ENCODE data around the gene ARID3B.
"Not testable (repeated sequence)": the region's sequence is repeated elsewhere in the genome, so short reads cannot be mapped to it uniquely, and the experiment has no call there.

Gene ARID3B

DNA sequence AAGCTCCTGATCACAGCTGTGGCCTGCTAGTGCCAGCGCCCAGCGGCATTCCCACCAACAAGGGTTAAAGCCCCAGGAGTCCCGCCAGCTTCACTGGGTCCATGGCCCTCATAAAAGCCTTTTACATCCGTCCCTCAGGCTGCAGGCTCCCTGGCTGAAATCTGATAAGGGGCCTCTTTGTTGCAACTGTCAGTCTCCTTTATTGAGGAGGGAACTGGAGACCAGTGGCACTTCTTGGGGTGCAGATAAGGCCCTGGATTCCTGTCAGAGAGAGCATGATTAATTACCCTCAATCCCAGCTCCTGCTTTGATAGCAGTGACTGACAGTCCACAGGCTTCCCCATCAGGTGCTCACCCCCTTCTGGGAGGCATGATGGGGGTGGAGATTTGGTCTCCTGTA lies 43.8 kb downstream of the ARID3B start:
- Histone ChIP-seq H3K27ac (ENCODE audit: low read depth in 2 of 2, low read length in 2 of 2) (no peak overlapping the region), H3K4me1 (ENCODE audit: control insufficient read depth in 2 of 2, insufficient read depth in 2 of 2, low read length in 2 of 2) (no peaks in the 10 kb centered on the region), H3K27me3 (ENCODE audit: control insufficient read depth in 2 of 2, insufficient read depth in 2 of 2, low read length in 2 of 2) (no peaks in the 10 kb centered on the region), H3K36me3 (ENCODE audit: control insufficient read depth in 2 of 2, insufficient read depth in 2 of 2, low read length in 2 of 2) (peaks cover 6 to 24% of the 10 kb centered on the region in 2 donors), H3K9me3 (ENCODE audit: control insufficient read depth in 2 of 2, low read length in 2 of 2) (no peaks in the 10 kb centered on the region), H3K9ac (ENCODE audit: low read depth in 1 of 2, low read length in 2 of 2) (no peak overlapping the region), H3K4me3 (ENCODE audit: low read length in 2 of 2) (no peak overlapping the region)

DNA sequence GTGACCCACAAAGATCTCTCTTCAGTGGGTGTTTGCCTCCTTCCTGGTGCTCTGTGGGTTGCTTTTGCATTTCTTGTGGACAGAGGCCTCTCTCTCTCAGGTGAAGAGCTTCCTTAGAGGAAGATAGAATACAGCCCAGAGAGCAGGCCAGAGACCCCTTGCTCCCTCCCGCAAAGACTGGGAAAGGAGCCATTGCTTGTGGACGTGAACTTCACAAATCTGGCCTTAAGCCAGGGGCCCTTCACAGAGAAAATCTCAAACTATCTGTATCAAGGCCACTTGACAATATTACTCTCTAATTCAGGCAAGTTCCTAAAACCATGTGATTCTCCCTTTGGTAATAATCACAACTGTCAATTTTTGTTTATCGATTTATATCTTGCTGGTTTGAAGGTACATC lies 44.2 kb downstream of the ARID3B start:
- H3K4me3 ChIP-seq (ENCODE audit: low read length in 2 of 2): no peak overlapping the region
- no peaks in the 10 kb centered on the region for H3K27me3 ChIP-seq (ENCODE audit: control insufficient read depth in 2 of 2, insufficient read depth in 2 of 2, low read length in 2 of 2)
- H3K27ac ChIP-seq (ENCODE audit: low read depth in 2 of 2, low read length in 2 of 2): no peak overlapping the region
- H3K9ac ChIP-seq (ENCODE audit: low read depth in 1 of 2, low read length in 2 of 2): no peak overlapping the region
- H3K4me1 ChIP-seq (ENCODE audit: control insufficient read depth in 2 of 2, insufficient read depth in 2 of 2, low read length in 2 of 2): no peaks in the 10 kb centered on the region
- H3K9me3 ChIP-seq (ENCODE audit: control insufficient read depth in 2 of 2, low read length in 2 of 2): no peaks in the 10 kb centered on the region
- H3K36me3 ChIP-seq (ENCODE audit: control insufficient read depth in 2 of 2, insufficient read depth in 2 of 2, low read length in 2 of 2): peaks cover 6 to 28% of the 10 kb centered on the region in 2 donors

DNA sequence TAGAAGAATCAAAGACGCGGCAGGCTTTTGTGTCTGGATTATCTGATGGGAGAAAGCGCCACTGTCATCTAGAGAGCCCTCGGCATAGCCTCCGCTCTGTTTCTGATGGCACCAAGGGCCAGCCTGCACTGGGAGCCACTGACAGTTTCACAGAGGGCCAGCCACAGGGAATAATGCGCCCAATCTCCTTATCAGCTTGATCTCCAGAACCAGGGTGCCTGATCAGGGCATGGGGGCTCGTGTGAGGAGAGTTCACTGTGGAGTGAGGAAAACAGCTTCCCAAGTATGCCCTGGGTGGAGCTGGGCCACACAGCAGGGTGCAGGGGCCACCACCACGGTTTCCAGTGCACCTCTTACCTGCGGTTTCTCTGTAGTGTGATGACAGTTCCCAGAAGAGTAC lies 44.8 kb downstream of the ARID3B start:
- H3K9ac ChIP-seq (ENCODE audit: low read depth in 1 of 2, low read length in 2 of 2): no peak overlapping the region
- H3K36me3 ChIP-seq (ENCODE audit: control insufficient read depth in 2 of 2, insufficient read depth in 2 of 2, low read length in 2 of 2): peaks cover 12 to 35% of the 10 kb centered on the region in 2 donors
- no peaks in the 10 kb centered on the region for H3K4me1 ChIP-seq (ENCODE audit: control insufficient read depth in 2 of 2, insufficient read depth in 2 of 2, low read length in 2 of 2)
- no peak overlapping the region for H3K27ac ChIP-seq (ENCODE audit: low read depth in 2 of 2, low read length in 2 of 2)
- no peaks in the 10 kb centered on the region for H3K9me3 ChIP-seq (ENCODE audit: control insufficient read depth in 2 of 2, low read length in 2 of 2)
- no peak overlapping the region for H3K4me3 ChIP-seq (ENCODE audit: low read length in 2 of 2)
- H3K27me3 ChIP-seq (ENCODE audit: control insufficient read depth in 2 of 2, insufficient read depth in 2 of 2, low read length in 2 of 2): no peaks in the 10 kb centered on the region

DNA sequence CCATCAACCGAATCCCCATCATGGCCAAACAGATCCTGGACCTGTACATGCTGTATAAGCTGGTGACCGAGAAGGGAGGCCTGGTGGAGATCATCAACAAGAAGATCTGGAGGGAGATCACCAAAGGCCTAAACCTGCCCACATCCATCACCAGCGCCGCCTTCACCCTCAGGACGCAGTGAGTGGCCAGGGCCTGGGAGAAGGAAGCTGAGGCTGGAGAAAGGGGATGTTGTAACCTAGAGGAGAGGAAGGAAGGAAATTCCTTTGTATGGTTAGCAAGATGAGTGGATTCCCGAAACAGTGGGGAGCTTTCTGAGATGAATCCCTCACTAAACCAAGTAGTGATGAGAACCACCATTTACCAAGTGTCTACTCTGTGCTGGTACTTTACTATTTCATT lies 48.8 kb downstream of the ARID3B start:
- H3K4me1 ChIP-seq (ENCODE audit: control insufficient read depth in 2 of 2, insufficient read depth in 2 of 2, low read length in 2 of 2): no peaks in the 10 kb centered on the region
- no peak overlapping the region for H3K9ac ChIP-seq (ENCODE audit: low read depth in 1 of 2, low read length in 2 of 2)
- no peaks in the 10 kb centered on the region for H3K27me3 ChIP-seq (ENCODE audit: control insufficient read depth in 2 of 2, insufficient read depth in 2 of 2, low read length in 2 of 2)
- H3K9me3 ChIP-seq (ENCODE audit: control insufficient read depth in 2 of 2, low read length in 2 of 2): no peaks in the 10 kb centered on the region
- peaks cover 39 to 59% of the 10 kb centered on the region in 2 donors for H3K36me3 ChIP-seq (ENCODE audit: control insufficient read depth in 2 of 2, insufficient read depth in 2 of 2, low read length in 2 of 2)
- H3K27ac ChIP-seq (ENCODE audit: low read depth in 2 of 2, low read length in 2 of 2): no peak overlapping the region
- no peak overlapping the region for H3K4me3 ChIP-seq (ENCODE audit: low read length in 2 of 2)

DNA sequence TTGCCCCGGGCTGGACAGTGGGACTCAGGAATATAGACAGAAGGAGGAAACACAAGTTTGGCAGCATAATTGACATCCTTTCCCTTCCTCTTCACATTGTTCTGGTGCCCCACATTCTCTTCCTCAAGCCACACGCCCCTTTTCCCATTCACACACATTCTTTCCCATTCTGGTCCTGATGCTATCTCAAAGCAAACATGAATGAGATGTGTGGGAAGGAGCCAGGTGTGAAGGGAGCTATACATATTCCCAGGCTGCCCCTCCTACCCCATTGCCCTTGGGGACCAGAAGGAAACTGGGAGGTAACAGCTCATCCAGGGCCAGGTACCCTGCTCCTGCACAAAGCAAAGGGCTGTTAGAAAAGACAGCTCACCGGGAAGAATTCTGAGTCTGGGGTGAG lies 51.2 kb downstream of the ARID3B start:
- Histone ChIP-seq H3K9ac (ENCODE audit: low read depth in 1 of 2, low read length in 2 of 2) (no peak overlapping the region), H3K27me3 (ENCODE audit: control insufficient read depth in 2 of 2, insufficient read depth in 2 of 2, low read length in 2 of 2) (no peaks in the 10 kb centered on the region), H3K36me3 (ENCODE audit: control insufficient read depth in 2 of 2, insufficient read depth in 2 of 2, low read length in 2 of 2) (peaks cover 33 to 47% of the 10 kb centered on the region in 2 donors), H3K4me1 (ENCODE audit: control insufficient read depth in 2 of 2, insufficient read depth in 2 of 2, low read length in 2 of 2) (no peaks in the 10 kb centered on the region), H3K27ac (ENCODE audit: low read depth in 2 of 2, low read length in 2 of 2) (no peak overlapping the region), H3K4me3 (ENCODE audit: low read length in 2 of 2) (no peak overlapping the region), H3K9me3 (ENCODE audit: control insufficient read depth in 2 of 2, low read length in 2 of 2) (no peaks in the 10 kb centered on the region)

DNA sequence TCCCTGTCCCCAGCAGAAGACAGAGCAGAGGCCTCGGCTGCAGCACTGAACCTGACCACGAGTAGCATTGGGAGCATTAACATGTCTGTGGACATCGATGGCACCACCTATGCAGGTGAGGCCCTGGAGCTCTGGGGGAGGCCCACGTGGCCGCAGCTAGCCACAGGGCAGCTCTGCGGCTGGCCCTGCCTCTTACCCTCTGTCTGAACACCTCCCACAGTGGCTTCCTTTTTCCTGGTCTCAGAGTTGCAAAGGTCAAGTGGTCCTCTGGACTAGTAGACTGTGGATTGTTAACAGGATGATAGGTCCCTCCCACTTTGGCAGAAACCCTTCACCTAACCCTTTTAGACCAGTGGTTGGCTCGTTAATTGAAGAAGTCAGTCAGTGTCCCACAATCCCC lies 52.1 kb downstream of the ARID3B start:
- H3K27ac ChIP-seq (ENCODE audit: low read depth in 2 of 2, low read length in 2 of 2): no peak overlapping the region
- H3K4me3 ChIP-seq (ENCODE audit: low read length in 2 of 2): no peak overlapping the region
- H3K9ac ChIP-seq (ENCODE audit: low read depth in 1 of 2, low read length in 2 of 2): no peak overlapping the region
- peaks cover 4% of the 10 kb centered on the region in 2 donors for H3K4me1 ChIP-seq (ENCODE audit: control insufficient read depth in 2 of 2, insufficient read depth in 2 of 2, low read length in 2 of 2)
- H3K36me3 ChIP-seq (ENCODE audit: control insufficient read depth in 2 of 2, insufficient read depth in 2 of 2, low read length in 2 of 2): peaks cover 33 to 46% of the 10 kb centered on the region in 2 donors
- no peaks in the 10 kb centered on the region for H3K9me3 ChIP-seq (ENCODE audit: control insufficient read depth in 2 of 2, low read length in 2 of 2)
- H3K27me3 ChIP-seq (ENCODE audit: control insufficient read depth in 2 of 2, insufficient read depth in 2 of 2, low read length in 2 of 2): no peaks in the 10 kb centered on the region

DNA sequence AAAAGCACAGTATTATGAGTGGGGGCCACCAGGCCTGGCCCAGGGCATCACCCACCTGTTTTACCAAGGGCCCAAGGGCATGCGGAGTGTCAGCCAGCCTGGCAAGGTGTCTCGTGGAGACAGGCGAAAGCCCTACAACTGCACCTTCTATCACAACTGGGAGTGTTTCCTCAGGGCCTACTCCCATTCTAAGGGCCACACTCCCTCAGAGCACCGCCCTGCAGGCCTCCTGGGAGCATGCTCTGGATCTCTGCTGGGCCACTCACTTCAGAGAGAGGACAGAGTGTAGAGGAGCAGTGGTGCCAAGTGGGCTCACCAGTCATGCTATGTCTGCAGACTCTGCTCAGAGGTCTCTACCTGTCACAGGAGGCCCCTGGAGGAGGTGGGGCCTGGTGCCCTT lies 53.4 kb downstream of the ARID3B start:
- Histone ChIP-seq H3K27me3 (ENCODE audit: control insufficient read depth in 2 of 2, insufficient read depth in 2 of 2, low read length in 2 of 2) (no peaks in the 10 kb centered on the region), H3K4me3 (ENCODE audit: low read length in 2 of 2) (no peak overlapping the region), H3K9ac (ENCODE audit: low read depth in 1 of 2, low read length in 2 of 2) (no peak overlapping the region), H3K27ac (ENCODE audit: low read depth in 2 of 2, low read length in 2 of 2) (no peak overlapping the region), H3K4me1 (ENCODE audit: control insufficient read depth in 2 of 2, insufficient read depth in 2 of 2, low read length in 2 of 2) (peaks cover 11 to 14% of the 10 kb centered on the region in 2 donors), H3K9me3 (ENCODE audit: control insufficient read depth in 2 of 2, low read length in 2 of 2) (no peaks in the 10 kb centered on the region), H3K36me3 (ENCODE audit: control insufficient read depth in 2 of 2, insufficient read depth in 2 of 2, low read length in 2 of 2) (peaks cover 33 to 43% of the 10 kb centered on the region in 2 donors)

DNA sequence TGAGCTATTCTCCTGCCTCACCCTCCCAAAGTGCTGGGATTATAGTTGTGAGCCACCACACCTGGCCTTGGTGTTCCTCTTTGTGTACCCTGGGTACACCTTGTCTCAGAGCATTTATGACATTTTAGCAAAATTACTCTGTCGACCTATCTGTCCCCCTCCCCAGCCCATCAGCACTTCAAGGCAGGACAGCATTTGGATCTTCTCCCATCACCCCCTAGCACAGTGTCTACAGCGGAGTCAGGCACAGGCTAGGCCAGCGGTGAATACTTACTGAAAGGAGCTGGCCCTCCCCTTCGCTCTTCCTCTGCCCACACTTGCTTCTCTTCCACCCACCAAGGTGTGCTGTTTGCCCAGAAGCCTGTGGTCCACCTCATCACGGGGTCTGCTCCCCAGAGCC lies 54.3 kb downstream of the ARID3B start:
- H3K9me3 ChIP-seq (ENCODE audit: control insufficient read depth in 2 of 2, low read length in 2 of 2): no peaks in the 10 kb centered on the region
- peaks cover 16 to 17% of the 10 kb centered on the region in 2 donors for H3K4me1 ChIP-seq (ENCODE audit: control insufficient read depth in 2 of 2, insufficient read depth in 2 of 2, low read length in 2 of 2)
- no peak overlapping the region for H3K9ac ChIP-seq (ENCODE audit: low read depth in 1 of 2, low read length in 2 of 2)
- H3K4me3 ChIP-seq (ENCODE audit: low read length in 2 of 2): no peak overlapping the region
- H3K36me3 ChIP-seq (ENCODE audit: control insufficient read depth in 2 of 2, insufficient read depth in 2 of 2, low read length in 2 of 2): peaks cover 32 to 35% of the 10 kb centered on the region in 2 donors
- no peaks in the 10 kb centered on the region for H3K27me3 ChIP-seq (ENCODE audit: control insufficient read depth in 2 of 2, insufficient read depth in 2 of 2, low read length in 2 of 2)
- H3K27ac ChIP-seq (ENCODE audit: low read depth in 2 of 2, low read length in 2 of 2): no peak overlapping the region

DNA sequence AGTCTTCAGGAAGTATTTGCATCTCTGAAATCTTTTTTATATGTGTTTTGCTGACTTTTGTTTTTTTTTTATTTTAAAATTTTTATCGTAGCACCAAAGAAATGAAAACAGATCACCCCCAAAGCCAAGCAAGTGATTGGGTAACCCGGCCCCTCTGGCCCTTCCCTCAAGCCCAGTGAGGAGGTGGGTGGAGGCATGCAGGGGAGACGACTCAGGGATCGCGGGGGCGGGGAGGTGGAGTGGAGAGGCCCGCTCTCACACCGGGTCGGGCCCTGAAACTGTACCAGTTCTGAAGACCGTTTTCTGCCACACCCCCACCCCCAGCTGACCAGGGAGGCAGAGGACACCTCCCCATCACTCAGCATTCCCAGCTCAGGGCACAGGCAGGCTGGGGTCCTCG lies 55.7 kb downstream of the ARID3B start:
- peaks cover 18 to 24% of the 10 kb centered on the region in 2 donors for H3K36me3 ChIP-seq (ENCODE audit: control insufficient read depth in 2 of 2, insufficient read depth in 2 of 2, low read length in 2 of 2)
- H3K27me3 ChIP-seq (ENCODE audit: control insufficient read depth in 2 of 2, insufficient read depth in 2 of 2, low read length in 2 of 2); H3K9me3 ChIP-seq (ENCODE audit: control insufficient read depth in 2 of 2, low read length in 2 of 2); H3K9ac ChIP-seq (ENCODE audit: low read depth in 1 of 2, low read length in 2 of 2); H3K27ac ChIP-seq (ENCODE audit: low read depth in 2 of 2, low read length in 2 of 2); H3K4me3 ChIP-seq (ENCODE audit: low read length in 2 of 2): not testable (repeated sequence)
- H3K4me1 ChIP-seq (ENCODE audit: control insufficient read depth in 2 of 2, insufficient read depth in 2 of 2, low read length in 2 of 2): peaks cover 16 to 17% of the 10 kb centered on the region in 2 donors

DNA sequence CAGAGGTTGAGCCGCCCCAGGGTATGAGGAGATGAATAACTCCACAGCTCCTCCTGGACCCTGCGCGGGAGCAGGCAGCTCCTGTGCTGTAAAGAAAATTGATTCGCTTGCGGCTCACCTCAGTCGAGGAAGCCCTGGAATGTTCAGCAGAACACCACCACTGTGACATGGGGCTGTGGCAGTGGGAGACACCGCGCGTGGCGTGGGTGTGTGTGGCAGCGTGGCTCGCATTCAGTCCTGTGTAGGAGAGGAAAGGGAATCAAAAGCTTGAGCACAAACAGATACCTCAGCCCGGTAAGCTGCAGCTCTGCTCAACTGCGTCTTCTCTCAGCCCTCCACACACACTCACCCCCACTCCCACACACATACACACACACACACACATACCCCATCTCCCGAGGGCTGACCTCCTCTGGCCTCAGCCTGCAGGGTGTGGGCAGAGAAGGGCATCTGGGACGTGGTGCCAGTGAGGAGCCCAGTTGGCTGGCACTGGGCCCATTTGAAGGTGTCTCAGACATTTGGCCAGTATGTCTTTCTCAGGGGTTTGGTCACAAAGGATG lies 56.2 kb downstream of the ARID3B start:
- H3K27me3 ChIP-seq (ENCODE audit: control insufficient read depth in 2 of 2, insufficient read depth in 2 of 2, low read length in 2 of 2); H3K9me3 ChIP-seq (ENCODE audit: control insufficient read depth in 2 of 2, low read length in 2 of 2); H3K4me3 ChIP-seq (ENCODE audit: low read length in 2 of 2); H3K9ac ChIP-seq (ENCODE audit: low read depth in 1 of 2, low read length in 2 of 2); H3K27ac ChIP-seq (ENCODE audit: low read depth in 2 of 2, low read length in 2 of 2): not testable (repeated sequence)
- Histone ChIP-seq H3K4me1 (ENCODE audit: control insufficient read depth in 2 of 2, insufficient read depth in 2 of 2, low read length in 2 of 2) (peaks cover 16 to 17% of the 10 kb centered on the region in 2 donors), H3K36me3 (ENCODE audit: control insufficient read depth in 2 of 2, insufficient read depth in 2 of 2, low read length in 2 of 2) (peaks cover 16 to 19% of the 10 kb centered on the region in 2 donors)
